RPMI7951 (cell line): ENCODE results near the gene PNKP. TPM values are rescaled to one million over a fixed set of nuclear protein-coding genes. Genes with fewer than 3 reads are reported as not detected.

Experiments used
- DNase-seq: peaks from one replicate; pipeline ENCODE4 v3.0.0-alpha.2; 2012; ENCODE audit warnings: low read depth
- total RNA-seq: library from RNA; depleted of rRNA; stranded (reverse); fragments of >200 nt; shearing (Covaris generic); gene quantifications from 2 replicates; pipeline ENCODE4 v1.2.3, GENCODE V29; 2014

Gene PNKP
- total RNA-seq, 1 experiment from 2014 or later = 22.7 TPM

GRCh38 chr19:49847731-49848696 lies 19.4 kb downstream of the PNKP start:
- peak; percentile 93 for DNase-seq

- no peak for DNase-seq
These were observed 21.0 kb downstream of the PNKP start for GRCh38 chr19:49846408-49846807.

GRCh38 chr19:49845414-49845813 lies 22.0 kb downstream of the PNKP start:
- no peak for DNase-seq

GRCh38 chr19:49844138-49845095 lies 23.0 kb downstream of the PNKP start:
- no peak for DNase-seq

- no peak for DNase-seq
These were observed 24.1 kb downstream of the PNKP start for GRCh38 chr19:49843265-49843664.

- no peak for DNase-seq
These were observed 26.6 kb downstream of the PNKP start for GRCh38 chr19:49840736-49841249.

GRCh38 chr19:49840321-49840720 lies 27.1 kb downstream of the PNKP start:
- no peak for DNase-seq

GRCh38 chr19:49839713-49840112 lies 27.7 kb downstream of the PNKP start:
- no peak for DNase-seq

GRCh38 chr19:49838885-49839588 lies 28.3 kb downstream of the PNKP start:
- DNase-seq = no peak

GRCh38 chr19:49837425-49837824 lies 30.0 kb downstream of the PNKP start:
- DNase-seq = no peak

- DNase-seq = no peak
These were observed 30.4 kb downstream of the PNKP start for GRCh38 chr19:49837009-49837310.

GRCh38 chr19:49836176-49837008 lies 31.0 kb downstream of the PNKP start:
- no peak for DNase-seq

- DNase-seq = no peak
These were observed 31.8 kb downstream of the PNKP start for GRCh38 chr19:49835562-49835961.

- no peak for DNase-seq
These were observed 33.8 kb downstream of the PNKP start for GRCh38 chr19:49833599-49833998.

- no peak for DNase-seq
These were observed 34.8 kb downstream of the PNKP start for GRCh38 chr19:49832556-49832955.

GRCh38 chr19:49831592-49831991 lies 35.8 kb downstream of the PNKP start:
- no peak for DNase-seq

GRCh38 chr19:49830766-49831165 lies 36.6 kb downstream of the PNKP start:
- DNase-seq = no peak

- DNase-seq = no peak
These were observed 37.7 kb downstream of the PNKP start for GRCh38 chr19:49829721-49830120.

GRCh38 chr19:49829200-49829599 lies 38.2 kb downstream of the PNKP start:
- no peak for DNase-seq

- no peak for DNase-seq
These were observed 40.3 kb downstream of the PNKP start for GRCh38 chr19:49827034-49827433.

GRCh38 chr19:49824662-49825061 lies 42.7 kb downstream of the PNKP start:
- no peak for DNase-seq
